Measurements from ENCODE around the gene ACLY. TPM values are rescaled to one million over a fixed set of nuclear protein-coding genes. Genes with fewer than 3 reads are reported as not detected.
A peak's percentile ranks its signal among the peaks of the same experiment; 100 is the strongest.
"Not testable (repeated sequence)": the region's sequence is repeated elsewhere in the genome, so short reads cannot be mapped to it uniquely, and the experiment has no call there.

The ACLY gene
- total RNA-seq, 4 donors from 2014 or later: 30.0 to 108 (median 67.3) TPM

DNA sequence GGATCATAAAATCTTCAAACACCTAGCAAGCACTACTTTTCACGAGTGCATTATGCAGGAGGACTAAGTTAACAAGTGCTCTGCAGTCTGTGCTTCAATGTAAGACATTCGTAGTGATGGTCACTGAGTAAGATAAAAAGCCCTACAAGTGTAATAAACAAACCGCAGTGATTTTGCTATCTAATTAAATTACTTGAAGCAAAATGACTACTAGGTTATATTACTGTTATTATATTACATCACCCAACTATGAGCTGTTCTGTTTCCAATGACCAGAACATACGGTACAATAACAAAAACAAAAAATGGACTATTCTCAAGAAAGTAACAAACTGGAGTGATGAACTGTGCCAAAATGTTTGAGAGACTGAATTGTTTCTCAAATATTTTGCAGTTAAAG is 70.0 kb downstream of the ACLY start:
- intact Hi-C loops (cut with DNase I; ENCODE audit: low total_unique reads): no loop called here
- Histone ChIP-seq H3K4me1 (peaks cover 0 to 4% of the 10 kb centered on the region in 2 donors), H3K27me3 (no peaks in the 10 kb centered on the region), H3K4me3 (no peak overlapping the region), H3K27ac (no peak overlapping the region), H3K9me3 (no peaks in the 10 kb centered on the region), H3K36me3 (no peaks in the 10 kb centered on the region)
- no peak for DNase-seq
- TF ChIP-seq POLR2A (IDR thresholded peaks at IDR 0.05): no peak
- TF ChIP-seq, protein P1, sequence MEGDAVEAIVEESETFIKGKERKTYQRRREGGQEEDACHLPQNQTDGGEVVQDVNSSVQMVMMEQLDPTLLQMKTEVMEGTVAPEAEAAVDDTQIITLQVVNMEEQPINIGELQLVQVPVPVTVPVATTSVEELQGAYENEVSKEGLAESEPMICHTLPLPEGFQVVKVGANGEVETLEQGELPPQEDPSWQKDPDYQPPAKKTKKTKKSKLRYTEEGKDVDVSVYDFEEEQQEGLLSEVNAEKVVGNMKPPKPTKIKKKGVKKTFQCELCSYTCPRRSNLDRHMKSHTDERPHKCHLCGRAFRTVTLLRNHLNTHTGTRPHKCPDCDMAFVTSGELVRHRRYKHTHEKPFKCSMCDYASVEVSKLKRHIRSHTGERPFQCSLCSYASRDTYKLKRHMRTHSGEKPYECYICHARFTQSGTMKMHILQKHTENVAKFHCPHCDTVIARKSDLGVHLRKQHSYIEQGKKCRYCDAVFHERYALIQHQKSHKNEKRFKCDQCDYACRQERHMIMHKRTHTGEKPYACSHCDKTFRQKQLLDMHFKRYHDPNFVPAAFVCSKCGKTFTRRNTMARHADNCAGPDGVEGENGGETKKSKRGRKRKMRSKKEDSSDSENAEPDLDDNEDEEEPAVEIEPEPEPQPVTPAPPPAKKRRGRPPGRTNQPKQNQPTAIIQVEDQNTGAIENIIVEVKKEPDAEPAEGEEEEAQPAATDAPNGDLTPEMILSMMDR (IDR thresholded peaks at IDR 0.05): no peak

DNA sequence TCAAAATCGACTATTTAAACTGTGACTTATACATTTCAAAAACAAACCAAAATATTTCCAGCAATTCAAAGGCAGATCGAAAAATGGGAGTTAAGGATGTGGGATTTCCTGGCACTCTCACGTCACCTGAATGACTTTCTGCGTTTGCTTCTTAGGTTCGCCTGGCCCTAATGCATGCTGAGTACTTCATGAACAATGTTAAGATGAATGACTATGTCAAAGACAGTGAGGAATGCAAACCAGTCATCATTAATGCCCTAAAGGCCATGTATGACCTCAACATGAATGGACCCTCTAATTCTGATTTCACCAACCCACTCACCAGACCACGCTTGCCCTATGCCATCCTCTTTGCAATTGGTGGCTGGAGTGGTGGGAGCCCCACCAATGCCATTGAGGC is 73.8 kb downstream of the ACLY start:
- Histone ChIP-seq H3K9me3 (no peaks in the 10 kb centered on the region), H3K4me3 (no peak overlapping the region), H3K4me1 (peaks cover 0 to 4% of the 10 kb centered on the region in 2 donors), H3K36me3 (no peaks in the 10 kb centered on the region), H3K27me3 (no peaks in the 10 kb centered on the region), H3K27ac (no peak overlapping the region)
- intact Hi-C loops (cut with DNase I; ENCODE audit: low total_unique reads): no loop called here
- TF ChIP-seq, protein P1 (IDR thresholded peaks at IDR 0.05): no peak
- no peak for TF ChIP-seq POLR2A (IDR thresholded peaks at IDR 0.05)
- DNase-seq: no peak

DNA sequence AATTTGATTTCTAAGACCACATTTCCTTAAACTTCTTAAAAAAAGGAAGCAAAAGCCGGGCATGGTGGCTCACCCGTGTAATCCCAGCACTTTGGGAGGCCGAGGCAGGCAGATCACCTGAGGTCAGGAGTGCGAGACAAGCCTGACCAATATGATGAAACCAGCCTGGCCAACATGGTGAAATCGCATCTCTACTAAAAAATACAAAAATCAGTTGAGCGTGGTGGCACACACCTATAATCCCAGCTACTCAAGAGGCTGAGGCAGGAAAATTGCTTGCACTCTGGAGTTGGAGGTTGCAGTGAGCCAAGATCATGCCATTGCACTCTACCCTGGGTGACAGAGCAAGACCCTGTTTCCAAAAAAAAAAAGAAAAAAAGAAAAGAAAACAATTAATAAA is 78.0 kb downstream of the ACLY start:
- H3K4me3 ChIP-seq; H3K9me3 ChIP-seq; H3K4me1 ChIP-seq; H3K27ac ChIP-seq; DNase-seq; H3K36me3 ChIP-seq; H3K27me3 ChIP-seq; intact Hi-C loops (cut with DNase I; ENCODE audit: low total_unique reads): not testable (repeated sequence)

DNA sequence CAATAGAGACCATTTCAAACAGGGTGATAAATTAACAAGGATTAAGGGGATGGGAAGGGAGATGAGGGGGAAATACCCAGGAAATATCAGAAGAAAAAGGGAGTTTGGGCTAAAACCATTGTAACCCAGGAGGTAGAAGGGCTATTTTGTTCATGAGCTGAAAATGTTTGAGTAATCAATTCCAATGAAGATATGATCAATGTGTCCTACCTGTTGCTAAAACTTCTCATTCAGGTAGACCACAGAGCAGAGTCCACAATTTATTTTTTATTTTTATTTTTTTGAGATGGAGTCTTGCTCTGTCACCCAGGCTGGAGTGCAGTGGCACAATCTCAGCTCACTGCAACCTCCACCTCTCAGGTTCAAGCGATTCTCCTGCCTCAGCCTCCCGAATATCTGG is 79.3 kb downstream of the ACLY start:
- H3K27me3 ChIP-seq; H3K4me3 ChIP-seq; H3K27ac ChIP-seq; intact Hi-C loops (cut with DNase I; ENCODE audit: low total_unique reads); H3K4me1 ChIP-seq; H3K36me3 ChIP-seq; DNase-seq; H3K9me3 ChIP-seq: not testable (repeated sequence)

DNA sequence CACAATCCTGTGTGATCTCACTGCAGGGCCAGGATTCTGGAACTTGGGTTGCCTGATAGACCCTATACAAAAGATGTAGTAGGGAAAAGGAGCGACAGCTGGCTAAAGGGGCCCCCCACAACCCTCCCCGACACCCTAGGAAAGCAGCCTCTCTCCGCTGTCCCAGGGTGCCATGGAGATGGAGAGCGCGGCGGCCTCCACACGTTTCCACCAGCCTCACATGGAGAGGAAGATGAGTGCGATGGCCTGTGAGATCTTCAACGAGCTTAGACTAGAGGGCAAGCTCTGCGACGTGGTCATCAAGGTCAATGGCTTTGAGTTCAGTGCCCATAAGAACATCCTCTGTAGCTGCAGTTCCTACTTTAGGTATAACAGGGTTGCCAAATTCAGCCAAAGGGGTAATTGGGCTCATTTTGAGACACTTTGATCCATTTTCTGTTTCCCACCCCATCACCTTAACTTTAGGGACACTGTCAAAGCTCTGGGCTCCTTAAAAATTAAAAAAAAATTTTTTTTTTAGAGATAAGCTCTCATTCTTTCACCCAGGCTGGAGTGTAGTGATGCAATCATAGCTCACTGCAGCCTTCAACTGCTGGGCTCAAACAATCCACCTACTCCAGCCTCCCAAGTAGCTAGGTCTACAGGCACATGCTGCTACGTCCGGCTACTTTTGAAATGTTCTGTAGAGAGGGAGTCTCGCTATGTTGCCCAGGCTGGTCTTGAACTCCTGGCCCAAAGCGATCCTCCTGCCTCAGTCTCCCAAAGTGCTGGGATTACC is 80.8 kb downstream of the ACLY start, which contains the start of gene KLHL10:
KLHL10 (plus strand) TSS at position 65 of the 778 bp plus-strand sequence; CDS start at position 173, 108 bp downstream.
- TF ChIP-seq POLR2A (IDR thresholded peaks at IDR 0.05): no peak
- TF ChIP-seq, protein P1 (IDR thresholded peaks at IDR 0.05): no peak
- Histone ChIP-seq H3K27ac (peak within 1 kb of the TSS in 1 of 2 donors; percentile 87), H3K4me3 (peak within 1 kb of the TSS in 1 of 2 donors; percentile 70), H3K4me1 (no peaks in the 10 kb centered on the region), H3K9me3 (no peaks in the 10 kb centered on the region), H3K27me3 (no peaks in the 10 kb centered on the region), H3K36me3 (no peaks in the 10 kb centered on the region)
- DNase-seq: no peak
- intact Hi-C loops (cut with DNase I; ENCODE audit: low total_unique reads): no loop called here

DNA sequence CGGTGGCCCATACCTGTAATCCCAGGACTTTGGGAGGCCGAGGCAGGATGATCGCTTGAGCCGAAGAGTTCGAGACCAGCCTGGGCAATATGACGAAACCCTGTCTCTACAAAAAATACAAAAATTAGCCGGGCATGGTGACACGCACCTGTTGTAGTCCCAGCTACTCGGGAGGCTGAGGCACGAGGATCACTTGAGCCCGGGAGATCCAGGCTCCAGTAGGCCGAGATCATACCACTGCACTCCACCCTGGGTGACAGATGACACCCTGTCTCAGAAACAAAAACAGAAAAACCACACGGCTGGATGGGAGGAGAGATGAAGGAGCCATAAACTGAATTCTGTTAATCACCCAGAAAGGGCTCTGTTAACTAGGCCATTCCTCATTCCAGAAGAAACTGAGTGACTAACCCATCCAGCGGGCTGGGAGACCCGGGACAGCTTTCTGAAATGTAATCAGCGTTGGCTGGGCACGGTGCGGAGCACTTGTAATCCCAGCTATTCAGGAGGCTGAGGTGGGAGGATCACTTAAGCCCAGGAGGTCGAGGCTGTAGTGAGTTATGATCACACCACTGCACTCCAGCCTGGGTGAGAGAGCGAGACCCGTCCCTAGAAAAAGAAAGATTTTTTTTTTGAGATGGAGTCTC is 82.1 kb downstream of the ACLY start:
- Histone ChIP-seq H3K27me3 (no peaks in the 10 kb centered on the region), H3K4me3 (peak overlapping the region; percentile 70 to 79), H3K4me1 (no peaks in the 10 kb centered on the region), H3K9me3 (no peaks in the 10 kb centered on the region), H3K27ac (peak overlapping the region; percentile 84 to 87), H3K36me3 (no peaks in the 10 kb centered on the region)
- DNase-seq: no peak
- no peak for TF ChIP-seq POLR2A (IDR thresholded peaks at IDR 0.05)
- TF ChIP-seq, protein P1 (IDR thresholded peaks at IDR 0.05): no peak
- intact Hi-C loops (cut with DNase I; ENCODE audit: low total_unique reads): no loop called here
